LHCN-M2 (cell line): ENCODE data around the gene LCA5L. TPM values are rescaled to one million over a fixed set of nuclear protein-coding genes. Genes with fewer than 3 reads are reported as not detected.
"Not testable (repeated sequence)": the region's sequence is repeated elsewhere in the genome, so short reads cannot be mapped to it uniquely, and the experiment has no call there.

Experiments used
- DNase-seq: peaks from one replicate; pipeline ENCODE4 v3.0.0-alpha.2; 2012; ENCODE audit warnings: low read depth
- total RNA-seq: library from RNA; depleted of rRNA; stranded (reverse); fragments of >200 nt; gene quantifications from 2 replicates; pipeline ENCODE4 v1.2.3, GENCODE V29; 2014

The LCA5L gene
- total RNA-seq, 1 experiment from 2014 or later: 0.98 TPM

- DNase-seq: peak; percentile 40
These were observed 6.8 kb upstream of the LCA5L start for GRCh38 chr21:39452207-39452969.

- DNase-seq: peak; percentile 9
These were observed 6.0 kb upstream of the LCA5L start, which contains the start of gene SH3BGR for GRCh38 chr21:39451332-39452206. Gene SH3BGR, plus strand, starts transcription at chr21:39451970. Its CDS starts 127 bp downstream, at chr21:39452097.

- no peak for DNase-seq
These were observed 1.7 kb upstream of the LCA5L start for GRCh38 chr21:39447264-39447663.

- peak; percentile 50 for DNase-seq
These were observed 977 bp downstream of the LCA5L start for GRCh38 chr21:39444421-39445180.

GRCh38 chr21:39441502-39442475, 3.8 kb downstream of the LCA5L start:
- DNase-seq: peak; percentile 82

- DNase-seq: no peak
These were observed 6.3 kb downstream of the LCA5L start for GRCh38 chr21:39439232-39439631.

GRCh38 chr21:39434950-39435349, 10.6 kb downstream of the LCA5L start:
- peak; percentile 41 for DNase-seq

- no peak for DNase-seq
These were observed 14.6 kb downstream of the LCA5L start for GRCh38 chr21:39430954-39431353.

- no peak for DNase-seq
These were observed 15.1 kb downstream of the LCA5L start for GRCh38 chr21:39430457-39430856.

- no peak for DNase-seq
These were observed 15.6 kb downstream of the LCA5L start for GRCh38 chr21:39430016-39430415.

GRCh38 chr21:39429445-39429844, 16.1 kb downstream of the LCA5L start:
- DNase-seq: no peak

- no peak for DNase-seq
These were observed 22.9 kb downstream of the LCA5L start for GRCh38 chr21:39422527-39423241.

- not testable (repeated sequence) for DNase-seq
These were observed 26.4 kb downstream of the LCA5L start for GRCh38 chr21:39419204-39419603.

- DNase-seq: no peak
These were observed 39.5 kb downstream of the LCA5L start for GRCh38 chr21:39406065-39406464.

GRCh38 chr21:39400173-39400572, 45.4 kb downstream of the LCA5L start:
- DNase-seq: no peak

GRCh38 chr21:39397646-39398385, 47.8 kb downstream of the LCA5L start:
- no peak for DNase-seq

- no peak for DNase-seq
These were observed 52.6 kb downstream of the LCA5L start for GRCh38 chr21:39392981-39393380.

- DNase-seq: no peak
These were observed 55.3 kb downstream of the LCA5L start for GRCh38 chr21:39390212-39390765.

GRCh38 chr21:39388811-39389155, 56.8 kb downstream of the LCA5L start:
- no peak for DNase-seq
